ENCODE data around the gene P2RY8.
"Not testable (repeated sequence)": the region's sequence is repeated elsewhere in the genome, so short reads cannot be mapped to it uniquely, and the experiment has no call there.

Gene P2RY8

GRCh38 chrX:1485033-1485432 is 52.0 kb downstream of the P2RY8 start:
- no peak for DNase-seq

- no peak for DNase-seq
These were observed 52.4 kb downstream of the P2RY8 start for GRCh38 chrX:1484638-1485019.

- no peak for DNase-seq
These were observed 52.9 kb downstream of the P2RY8 start for GRCh38 chrX:1483843-1484637.

- not testable (repeated sequence) for DNase-seq
These were observed 54.5 kb downstream of the P2RY8 start for GRCh38 chrX:1482530-1482928.

- peak; percentile 59 for DNase-seq
These were observed 55.1 kb downstream of the P2RY8 start for GRCh38 chrX:1481636-1482529.

GRCh38 chrX:1480082-1480785 is 56.8 kb downstream of the P2RY8 start:
- DNase-seq: no peak

GRCh38 chrX:1477801-1478458 is 59.1 kb downstream of the P2RY8 start:
- no peak for DNase-seq

- DNase-seq: no peak
These were observed 59.8 kb downstream of the P2RY8 start for GRCh38 chrX:1477229-1477628.

- DNase-seq: no peak
These were observed 60.3 kb downstream of the P2RY8 start for GRCh38 chrX:1476682-1477081.

- DNase-seq: no peak
These were observed 61.1 kb downstream of the P2RY8 start for GRCh38 chrX:1475881-1476280.

GRCh38 chrX:1475481-1475880 is 61.5 kb downstream of the P2RY8 start:
- DNase-seq: no peak

GRCh38 chrX:1474593-1474992 is 62.4 kb downstream of the P2RY8 start:
- not testable (repeated sequence) for DNase-seq

- DNase-seq: no peak
These were observed 64.0 kb downstream of the P2RY8 start for GRCh38 chrX:1472975-1473374.

GRCh38 chrX:1468250-1468772 is 68.7 kb downstream of the P2RY8 start:
- peak; percentile 57 for DNase-seq

GRCh38 chrX:1466971-1467561 is 69.9 kb downstream of the P2RY8 start:
- DNase-seq: no peak

- no peak for DNase-seq
These were observed 70.7 kb downstream of the P2RY8 start for GRCh38 chrX:1466232-1466661.

- DNase-seq: no peak
These were observed 71.4 kb downstream of the P2RY8 start for GRCh38 chrX:1465286-1466231.

GRCh38 chrX:1464971-1465285 is 72.1 kb downstream of the P2RY8 start:
- DNase-seq: no peak

- no peak for DNase-seq
These were observed 72.7 kb downstream of the P2RY8 start for GRCh38 chrX:1464041-1464970.

GRCh38 chrX:1463581-1463980 is 73.4 kb downstream of the P2RY8 start:
- DNase-seq: no peak
